ENCODE results near the gene PRR14.

DNA sequence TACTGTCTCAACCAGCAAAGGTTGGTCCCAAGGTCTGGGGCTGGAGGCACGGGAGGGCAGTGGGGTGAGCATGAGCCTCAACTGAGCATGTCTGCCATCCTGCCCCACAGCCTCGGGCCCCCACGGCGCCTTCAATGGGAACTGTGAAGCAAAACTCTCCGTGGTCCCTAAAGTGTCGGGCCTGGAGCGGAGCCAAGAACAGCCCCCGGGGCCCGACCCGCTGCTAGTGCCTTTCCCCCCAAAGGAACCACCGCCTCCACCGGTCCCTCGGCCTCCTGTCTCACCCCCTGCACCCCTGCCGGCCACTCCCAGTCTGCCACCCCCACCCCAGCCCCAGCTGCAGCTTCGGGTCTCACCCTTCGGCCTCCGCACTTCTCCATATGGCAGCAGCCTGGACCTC lies 11.7 kb downstream of the PRR14 start:
- TF ChIP-seq, protein P1, sequence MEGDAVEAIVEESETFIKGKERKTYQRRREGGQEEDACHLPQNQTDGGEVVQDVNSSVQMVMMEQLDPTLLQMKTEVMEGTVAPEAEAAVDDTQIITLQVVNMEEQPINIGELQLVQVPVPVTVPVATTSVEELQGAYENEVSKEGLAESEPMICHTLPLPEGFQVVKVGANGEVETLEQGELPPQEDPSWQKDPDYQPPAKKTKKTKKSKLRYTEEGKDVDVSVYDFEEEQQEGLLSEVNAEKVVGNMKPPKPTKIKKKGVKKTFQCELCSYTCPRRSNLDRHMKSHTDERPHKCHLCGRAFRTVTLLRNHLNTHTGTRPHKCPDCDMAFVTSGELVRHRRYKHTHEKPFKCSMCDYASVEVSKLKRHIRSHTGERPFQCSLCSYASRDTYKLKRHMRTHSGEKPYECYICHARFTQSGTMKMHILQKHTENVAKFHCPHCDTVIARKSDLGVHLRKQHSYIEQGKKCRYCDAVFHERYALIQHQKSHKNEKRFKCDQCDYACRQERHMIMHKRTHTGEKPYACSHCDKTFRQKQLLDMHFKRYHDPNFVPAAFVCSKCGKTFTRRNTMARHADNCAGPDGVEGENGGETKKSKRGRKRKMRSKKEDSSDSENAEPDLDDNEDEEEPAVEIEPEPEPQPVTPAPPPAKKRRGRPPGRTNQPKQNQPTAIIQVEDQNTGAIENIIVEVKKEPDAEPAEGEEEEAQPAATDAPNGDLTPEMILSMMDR (conservative IDR thresholded peaks at IDR 0.05 in 1 of 2, IDR thresholded peaks at IDR 0.05 in 1 of 2; ENCODE audit: low read depth in 1 of 2, low read length in 2 of 2) = no peak
- TF ChIP-seq EZH2 (IDR thresholded peaks at IDR 0.05; ENCODE audit: low read length, missing control alignments) = no peak

Measured in fibroblast of lung (primary cell).